SK-N-SH (cell line): ENCODE data around the gene CCNY.
"Not testable (repeated sequence)": the region's sequence is repeated elsewhere in the genome, so short reads cannot be mapped to it uniquely, and the experiment has no call there.

Experiments used
- EP300 ChIP-seq, 2 experiments: IDR thresholded peaks; 2 replicates each; pipeline versions ENCODE4 v1.4.0 to v1.6.1; 2012; ENCODE audit warnings: borderline replicate concordance in 1 of 2, low read depth in 1 of 2, low read length in 1 of 2
- POLR2AphosphoS5 ChIP-seq: IDR thresholded peaks from 2 replicates; pipeline ENCODE4 v1.6.1; 2012; ENCODE audit warnings: low read depth, low read length
- RXRA ChIP-seq: IDR thresholded peaks from 2 replicates; pipeline ENCODE4 v1.4.0; 2012; ENCODE audit warnings: low read depth, mild to moderate bottlenecking, borderline replicate concordance
- TAF1 ChIP-seq: IDR thresholded peaks from 2 replicates; pipeline ENCODE4 v1.6.1; 2012; ENCODE audit warnings: low read depth, mild to moderate bottlenecking, low read length, moderate library complexity, borderline replicate concordance
- TF ChIP-seq, protein P1 (sequence below): fragments of 200-600 bp; sonication (generic); IDR thresholded peaks from 2 replicates; pipeline ENCODE4 v1.6.1; 2017; ENCODE audit warnings: antibody characterized with exemption, mild to moderate bottlenecking, moderate library complexity
- TF ChIP-seq, protein P2 (sequence below): IDR thresholded peaks from 2 replicates; pipeline ENCODE4; 2012

DNA sequence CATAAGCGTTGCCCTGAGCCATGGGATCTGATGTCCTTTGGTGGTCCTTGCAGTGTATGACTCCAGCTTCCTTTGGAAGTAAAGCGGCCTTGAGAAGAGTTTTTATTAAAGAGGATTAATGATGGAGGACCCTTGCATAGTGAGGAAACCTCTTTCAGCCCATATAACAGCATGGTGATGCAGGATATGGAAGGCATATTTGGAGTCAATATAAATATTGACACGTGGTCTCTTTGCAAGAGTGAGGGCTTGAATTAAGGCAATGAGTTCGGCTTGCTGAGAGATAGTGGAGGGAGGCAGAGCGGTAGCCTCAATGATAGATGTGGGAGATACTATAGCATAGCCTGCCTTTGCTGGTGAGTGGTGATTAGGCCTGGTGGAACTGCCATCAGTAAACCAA, 67.2 kb downstream of the CCNY start:
- not testable (repeated sequence) for TF ChIP-seq POLR2AphosphoS5; TAF1; RXRA; EP300 (IDR thresholded peaks at IDR 0.05; ENCODE audit: borderline replicate concordance in 1 of 2, low read depth in 1 of 2, low read length in 1 of 2)
- TF ChIP-seq, protein P1, sequence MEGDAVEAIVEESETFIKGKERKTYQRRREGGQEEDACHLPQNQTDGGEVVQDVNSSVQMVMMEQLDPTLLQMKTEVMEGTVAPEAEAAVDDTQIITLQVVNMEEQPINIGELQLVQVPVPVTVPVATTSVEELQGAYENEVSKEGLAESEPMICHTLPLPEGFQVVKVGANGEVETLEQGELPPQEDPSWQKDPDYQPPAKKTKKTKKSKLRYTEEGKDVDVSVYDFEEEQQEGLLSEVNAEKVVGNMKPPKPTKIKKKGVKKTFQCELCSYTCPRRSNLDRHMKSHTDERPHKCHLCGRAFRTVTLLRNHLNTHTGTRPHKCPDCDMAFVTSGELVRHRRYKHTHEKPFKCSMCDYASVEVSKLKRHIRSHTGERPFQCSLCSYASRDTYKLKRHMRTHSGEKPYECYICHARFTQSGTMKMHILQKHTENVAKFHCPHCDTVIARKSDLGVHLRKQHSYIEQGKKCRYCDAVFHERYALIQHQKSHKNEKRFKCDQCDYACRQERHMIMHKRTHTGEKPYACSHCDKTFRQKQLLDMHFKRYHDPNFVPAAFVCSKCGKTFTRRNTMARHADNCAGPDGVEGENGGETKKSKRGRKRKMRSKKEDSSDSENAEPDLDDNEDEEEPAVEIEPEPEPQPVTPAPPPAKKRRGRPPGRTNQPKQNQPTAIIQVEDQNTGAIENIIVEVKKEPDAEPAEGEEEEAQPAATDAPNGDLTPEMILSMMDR, result not testable (repeated sequence)
- TF ChIP-seq, protein P2, sequence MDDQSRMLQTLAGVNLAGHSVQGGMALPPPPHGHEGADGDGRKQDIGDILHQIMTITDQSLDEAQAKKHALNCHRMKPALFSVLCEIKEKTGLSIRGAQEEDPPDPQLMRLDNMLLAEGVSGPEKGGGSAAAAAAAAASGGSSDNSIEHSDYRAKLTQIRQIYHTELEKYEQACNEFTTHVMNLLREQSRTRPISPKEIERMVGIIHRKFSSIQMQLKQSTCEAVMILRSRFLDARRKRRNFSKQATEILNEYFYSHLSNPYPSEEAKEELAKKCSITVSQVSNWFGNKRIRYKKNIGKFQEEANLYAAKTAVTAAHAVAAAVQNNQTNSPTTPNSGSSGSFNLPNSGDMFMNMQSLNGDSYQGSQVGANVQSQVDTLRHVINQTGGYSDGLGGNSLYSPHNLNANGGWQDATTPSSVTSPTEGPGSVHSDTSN, result not testable (repeated sequence)
